ENCODE measurements around the gene PLXDC1.

PLXDC1 gene

DNA sequence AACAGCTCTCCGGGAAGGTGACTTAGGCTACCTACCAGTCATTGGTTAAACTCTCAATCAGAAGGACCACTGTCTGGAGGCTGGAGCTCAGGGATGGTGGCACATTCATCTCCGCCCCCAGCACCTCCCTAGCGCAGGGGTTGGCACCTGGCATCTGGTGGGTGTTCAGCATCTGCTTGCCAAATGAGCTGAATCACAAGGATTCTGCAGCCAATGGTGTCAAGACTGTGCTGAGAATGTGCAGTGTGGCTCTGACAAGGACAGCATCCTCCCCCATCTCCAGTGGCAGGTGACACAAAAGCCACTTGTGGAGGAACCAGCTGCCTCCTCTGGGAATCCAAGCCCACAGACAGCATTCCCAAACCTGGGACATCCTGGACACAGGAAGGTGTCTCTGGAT, 35.2 kb downstream of the PLXDC1 start:
- no peak overlapping the region for H3K9ac ChIP-seq (ENCODE audit: low read length in 5 of 5)
- peaks cover 2 to 17% (median 11%) of the 10 kb centered on the region in 5 donors for H3K4me1 ChIP-seq (ENCODE audit: control insufficient read depth in 5 of 5, insufficient read depth in 5 of 5, low read length in 5 of 5)
- no peak overlapping the region for H3K27ac ChIP-seq (ENCODE audit: low read depth, low read length)
- no peaks in the 10 kb centered on the region for H3K36me3 ChIP-seq (ENCODE audit: control insufficient read depth in 5 of 5, insufficient read depth in 5 of 5, low read length in 5 of 5)
- H3K9me3 ChIP-seq (ENCODE audit: control insufficient read depth in 5 of 5, low read length in 5 of 5) = peaks cover 0 to 3% (median 0%) of the 10 kb centered on the region in 5 donors
- no peak overlapping the region for H3K4me3 ChIP-seq (ENCODE audit: low read depth in 1 of 5, low read length in 5 of 5)
- H3K27me3 ChIP-seq (ENCODE audit: control insufficient read depth in 5 of 5, insufficient read depth in 4 of 5, low read length in 5 of 5) = peaks cover 0 to 4% (median 0%) of the 10 kb centered on the region in 5 donors

DNA sequence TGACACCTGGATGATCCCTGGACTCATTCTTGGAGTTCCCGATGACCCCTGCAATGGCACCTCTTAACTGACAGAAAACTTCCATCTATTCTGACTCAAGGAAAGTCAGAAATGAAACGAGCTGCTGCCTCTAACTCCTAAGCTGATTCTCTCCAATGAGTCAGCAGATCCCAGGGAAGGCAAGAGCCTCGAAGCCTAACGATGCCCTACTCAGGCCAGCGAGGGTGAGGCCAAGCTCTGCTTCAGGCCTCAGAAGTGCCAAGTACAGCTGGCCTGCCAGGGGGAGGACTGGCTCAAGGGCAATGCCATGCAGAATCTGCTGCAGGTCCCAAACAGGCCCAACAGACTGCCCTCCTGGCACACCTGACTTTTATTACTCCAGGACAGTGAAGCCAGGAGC, 36.3 kb downstream of the PLXDC1 start:
- Histone ChIP-seq H3K9ac (ENCODE audit: low read length in 5 of 5) (no peak overlapping the region), H3K9me3 (ENCODE audit: control insufficient read depth in 5 of 5, low read length in 5 of 5) (peaks cover 0 to 3% (median 0%) of the 10 kb centered on the region in 5 donors), H3K27ac (ENCODE audit: low read depth, low read length) (no peak overlapping the region), H3K36me3 (ENCODE audit: control insufficient read depth in 5 of 5, insufficient read depth in 5 of 5, low read length in 5 of 5) (no peaks in the 10 kb centered on the region), H3K4me3 (ENCODE audit: low read depth in 1 of 5, low read length in 5 of 5) (no peak overlapping the region), H3K4me1 (ENCODE audit: control insufficient read depth in 5 of 5, insufficient read depth in 5 of 5, low read length in 5 of 5) (peaks cover 2 to 17% (median 11%) of the 10 kb centered on the region in 5 donors), H3K27me3 (ENCODE audit: control insufficient read depth in 5 of 5, insufficient read depth in 4 of 5, low read length in 5 of 5) (peaks cover 0 to 7% (median 4%) of the 10 kb centered on the region in 5 donors)

DNA sequence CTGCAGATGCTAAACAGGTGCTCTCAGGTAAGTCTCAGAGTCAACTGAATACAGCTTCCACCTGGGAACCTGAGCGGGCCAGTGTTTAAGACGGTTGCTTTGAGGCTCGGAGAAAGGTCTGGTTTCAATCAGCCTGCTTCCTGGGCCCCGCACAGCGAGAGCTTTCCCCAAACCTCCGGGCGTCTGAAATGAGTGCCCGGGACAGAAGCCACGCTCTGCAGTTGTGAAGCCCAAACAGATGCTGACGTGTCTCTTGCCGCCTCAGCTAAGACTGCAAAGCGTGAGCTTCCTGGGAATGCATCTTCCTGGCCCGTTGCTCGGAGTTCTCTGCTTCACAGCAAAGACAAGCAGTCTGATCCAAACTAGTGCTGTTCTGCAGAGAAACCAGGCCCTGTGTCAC, 36.7 kb downstream of the PLXDC1 start:
- peaks cover 0 to 3% (median 0%) of the 10 kb centered on the region in 5 donors for H3K9me3 ChIP-seq (ENCODE audit: control insufficient read depth in 5 of 5, low read length in 5 of 5)
- no peak overlapping the region for H3K9ac ChIP-seq (ENCODE audit: low read length in 5 of 5)
- H3K36me3 ChIP-seq (ENCODE audit: control insufficient read depth in 5 of 5, insufficient read depth in 5 of 5, low read length in 5 of 5) = no peaks in the 10 kb centered on the region
- H3K4me1 ChIP-seq (ENCODE audit: control insufficient read depth in 5 of 5, insufficient read depth in 5 of 5, low read length in 5 of 5) = peaks cover 2 to 17% (median 11%) of the 10 kb centered on the region in 5 donors
- H3K4me3 ChIP-seq (ENCODE audit: low read depth in 1 of 5, low read length in 5 of 5) = no peak overlapping the region
- peaks cover 0 to 7% (median 4%) of the 10 kb centered on the region in 5 donors for H3K27me3 ChIP-seq (ENCODE audit: control insufficient read depth in 5 of 5, insufficient read depth in 4 of 5, low read length in 5 of 5)
- H3K27ac ChIP-seq (ENCODE audit: low read depth, low read length) = no peak overlapping the region

DNA sequence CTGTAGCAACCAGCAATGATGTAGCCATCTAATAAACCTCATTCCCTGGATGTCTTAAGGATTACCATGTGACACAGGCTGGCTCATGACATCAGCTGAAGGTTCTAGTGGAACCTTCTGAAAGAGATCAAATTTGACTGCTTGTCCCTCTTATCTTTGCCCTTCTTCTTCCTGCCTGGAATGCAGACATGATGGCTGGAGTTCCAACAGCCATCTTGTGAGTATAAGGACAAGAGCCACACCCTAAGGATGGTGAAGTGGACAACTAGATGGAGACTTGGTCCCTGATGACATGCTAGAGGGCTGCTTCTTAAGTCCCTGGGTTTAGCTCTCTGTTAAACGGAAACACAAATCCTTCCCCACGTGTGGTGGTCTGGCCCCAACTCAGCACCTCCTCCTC, 37.6 kb downstream of the PLXDC1 start:
- Histone ChIP-seq H3K27ac (ENCODE audit: low read depth, low read length) (no peak overlapping the region), H3K9me3 (ENCODE audit: control insufficient read depth in 5 of 5, low read length in 5 of 5) (peaks cover 0 to 3% (median 0%) of the 10 kb centered on the region in 5 donors), H3K36me3 (ENCODE audit: control insufficient read depth in 5 of 5, insufficient read depth in 5 of 5, low read length in 5 of 5) (no peaks in the 10 kb centered on the region), H3K4me1 (ENCODE audit: control insufficient read depth in 5 of 5, insufficient read depth in 5 of 5, low read length in 5 of 5) (peaks cover 2 to 11% (median 10%) of the 10 kb centered on the region in 5 donors), H3K9ac (ENCODE audit: low read length in 5 of 5) (no peak overlapping the region), H3K27me3 (ENCODE audit: control insufficient read depth in 5 of 5, insufficient read depth in 4 of 5, low read length in 5 of 5) (peaks cover 0 to 7% (median 4%) of the 10 kb centered on the region in 5 donors), H3K4me3 (ENCODE audit: low read depth in 1 of 5, low read length in 5 of 5) (no peak overlapping the region)

DNA sequence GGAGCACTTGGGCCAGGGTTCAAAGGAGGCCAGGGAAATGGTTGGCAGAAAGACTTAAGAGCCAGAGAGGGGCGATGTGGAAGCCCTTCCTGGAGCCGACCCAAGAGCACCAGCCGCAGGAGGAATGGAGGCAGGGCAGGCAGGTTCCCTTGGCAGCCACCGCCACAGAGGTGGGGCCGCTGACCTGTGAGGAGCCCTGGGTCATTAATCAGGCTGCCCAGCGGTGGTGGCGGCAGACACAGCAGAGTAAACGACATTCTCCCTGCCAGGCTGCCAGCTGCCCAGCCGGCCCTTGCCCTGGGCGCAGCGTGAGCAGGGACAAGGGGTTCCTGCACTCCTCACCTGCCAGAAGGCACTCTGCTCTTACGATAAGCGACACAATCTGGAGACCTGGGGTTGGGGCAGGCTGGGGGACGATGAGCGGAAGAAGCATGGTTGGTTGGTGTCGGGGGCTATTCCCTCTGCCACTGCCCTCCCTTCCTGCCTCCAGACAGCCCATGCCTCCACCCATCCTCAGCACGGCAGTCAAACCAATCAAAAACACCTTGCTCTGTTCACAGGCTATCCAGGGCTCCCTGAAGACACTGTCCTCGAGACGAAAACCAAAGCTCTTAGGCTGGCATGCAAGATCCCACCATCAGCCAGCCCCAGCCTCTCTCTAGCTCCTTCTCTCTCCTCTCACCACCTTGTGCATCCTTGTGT, 40.9 kb downstream of the PLXDC1 start:
- no peak overlapping the region for H3K9ac ChIP-seq (ENCODE audit: low read length in 5 of 5)
- no peak overlapping the region for H3K4me3 ChIP-seq (ENCODE audit: low read depth in 1 of 5, low read length in 5 of 5)
- H3K27me3 ChIP-seq (ENCODE audit: control insufficient read depth in 5 of 5, insufficient read depth in 4 of 5, low read length in 5 of 5) = peaks cover 0 to 11% (median 0%) of the 10 kb centered on the region in 5 donors
- H3K9me3 ChIP-seq (ENCODE audit: control insufficient read depth in 5 of 5, low read length in 5 of 5) = peaks cover 0 to 3% (median 0%) of the 10 kb centered on the region in 5 donors
- H3K27ac ChIP-seq (ENCODE audit: low read depth, low read length) = no peak overlapping the region
- H3K36me3 ChIP-seq (ENCODE audit: control insufficient read depth in 5 of 5, insufficient read depth in 5 of 5, low read length in 5 of 5) = no peaks in the 10 kb centered on the region
- H3K4me1 ChIP-seq (ENCODE audit: control insufficient read depth in 5 of 5, insufficient read depth in 5 of 5, low read length in 5 of 5) = peaks cover 2 to 10% (median 9%) of the 10 kb centered on the region in 5 donors

DNA sequence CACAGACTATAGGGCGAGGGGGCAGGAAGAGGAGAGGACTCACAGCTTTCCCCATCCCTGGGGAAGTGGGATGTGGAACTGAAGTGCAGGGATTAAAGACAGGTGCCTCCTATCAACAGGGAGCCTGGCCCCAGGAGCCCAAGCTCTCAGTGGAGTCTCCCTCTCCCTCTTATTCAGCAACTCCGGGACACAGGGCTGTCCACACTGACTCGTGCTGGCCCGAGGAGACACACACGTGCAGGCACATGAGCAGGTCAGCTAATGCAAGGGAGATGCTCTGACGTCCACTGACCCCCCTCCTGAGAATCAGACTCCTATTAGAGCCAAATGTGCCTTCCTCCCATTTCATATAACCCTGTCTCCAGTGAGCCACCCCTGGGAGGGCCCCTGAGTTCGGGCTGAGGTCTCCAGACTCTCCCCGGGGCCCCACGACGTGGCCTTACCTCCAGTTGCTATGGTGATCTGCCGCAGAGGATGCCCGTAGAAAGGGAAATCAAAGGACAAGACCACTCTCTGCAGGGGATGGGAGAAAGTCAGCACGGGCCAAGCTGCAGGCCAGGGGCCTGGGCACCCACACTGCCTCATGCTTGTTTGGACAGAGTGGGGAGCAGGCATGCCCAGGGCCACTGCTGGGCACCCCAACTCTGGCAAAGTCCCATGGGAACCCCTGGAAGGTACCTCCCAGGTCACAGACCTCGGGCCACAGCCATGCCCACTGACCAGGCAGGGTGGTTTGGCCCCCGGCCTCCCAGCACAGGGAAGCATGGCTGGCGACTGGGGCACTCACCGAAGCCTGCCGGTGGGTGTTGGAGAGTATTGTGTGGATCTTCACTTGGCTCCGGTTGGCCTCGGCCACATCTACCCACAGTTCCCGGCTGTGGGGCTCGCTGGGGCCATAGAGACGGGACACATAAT, 42.7 kb downstream of the PLXDC1 start:
- Histone ChIP-seq H3K9me3 (ENCODE audit: control insufficient read depth in 5 of 5, low read length in 5 of 5) (peaks cover 0 to under 1% (median 0%) of the 10 kb centered on the region in 5 donors), H3K4me3 (ENCODE audit: low read depth in 1 of 5, low read length in 5 of 5) (no peak overlapping the region), H3K4me1 (ENCODE audit: control insufficient read depth in 5 of 5, insufficient read depth in 5 of 5, low read length in 5 of 5) (no peaks in the 10 kb centered on the region), H3K27ac (ENCODE audit: low read depth, low read length) (no peak overlapping the region), H3K27me3 (ENCODE audit: control insufficient read depth in 5 of 5, insufficient read depth in 4 of 5, low read length in 5 of 5) (peaks cover 0 to 8% (median 0%) of the 10 kb centered on the region in 5 donors), H3K9ac (ENCODE audit: low read length in 5 of 5) (no peak overlapping the region), H3K36me3 (ENCODE audit: control insufficient read depth in 5 of 5, insufficient read depth in 5 of 5, low read length in 5 of 5) (no peaks in the 10 kb centered on the region)

DNA sequence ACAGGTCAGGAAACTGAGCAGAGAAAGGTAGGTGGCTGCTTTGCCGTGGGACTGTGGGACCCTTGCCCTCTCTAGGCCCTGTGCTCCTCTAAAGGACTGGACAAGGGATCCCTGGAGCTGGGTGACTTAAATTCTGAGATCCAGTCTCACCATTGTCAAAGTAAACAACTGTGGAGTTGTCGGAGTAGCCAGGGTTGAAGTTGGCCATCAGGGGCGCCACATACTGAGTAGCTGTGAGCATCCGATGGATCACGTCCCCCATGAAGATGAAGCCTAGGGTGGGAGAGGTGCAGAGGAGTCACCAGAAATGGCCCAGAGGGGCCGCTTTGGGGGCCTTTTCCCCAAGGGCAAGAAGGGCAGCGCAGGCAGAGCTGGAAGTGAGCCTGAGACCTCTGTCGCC, 43.5 kb downstream of the PLXDC1 start:
- Histone ChIP-seq H3K27me3 (ENCODE audit: control insufficient read depth in 5 of 5, insufficient read depth in 4 of 5, low read length in 5 of 5) (peaks cover 0 to 8% (median 0%) of the 10 kb centered on the region in 5 donors), H3K9ac (ENCODE audit: low read length in 5 of 5) (no peak overlapping the region), H3K4me3 (ENCODE audit: low read depth in 1 of 5, low read length in 5 of 5) (no peak overlapping the region), H3K9me3 (ENCODE audit: control insufficient read depth in 5 of 5, low read length in 5 of 5) (no peaks in the 10 kb centered on the region), H3K4me1 (ENCODE audit: control insufficient read depth in 5 of 5, insufficient read depth in 5 of 5, low read length in 5 of 5) (no peaks in the 10 kb centered on the region), H3K36me3 (ENCODE audit: control insufficient read depth in 5 of 5, insufficient read depth in 5 of 5, low read length in 5 of 5) (no peaks in the 10 kb centered on the region), H3K27ac (ENCODE audit: low read depth, low read length) (no peak overlapping the region)

DNA sequence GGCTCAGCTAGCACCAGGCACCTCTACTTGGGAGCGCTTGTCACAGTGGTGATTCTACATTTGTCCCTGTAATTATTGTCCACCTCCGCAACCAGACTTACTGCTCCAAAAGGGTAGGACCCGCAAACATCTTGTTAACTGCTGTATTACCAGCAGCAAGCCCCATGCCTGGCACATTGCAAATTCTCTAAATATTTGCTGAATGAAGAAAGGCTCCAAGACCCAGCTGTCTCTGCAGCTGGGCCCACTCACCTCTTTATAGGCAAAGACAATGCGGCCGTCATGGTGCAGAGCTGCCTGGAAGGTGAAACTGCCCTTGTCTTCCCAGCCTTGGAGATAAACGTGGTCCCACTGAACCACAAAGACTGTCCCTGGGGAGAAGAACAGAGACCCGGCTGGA, 44.3 kb downstream of the PLXDC1 start:
- Histone ChIP-seq H3K4me3 (ENCODE audit: low read depth in 1 of 5, low read length in 5 of 5) (no peak overlapping the region), H3K9me3 (ENCODE audit: control insufficient read depth in 5 of 5, low read length in 5 of 5) (no peaks in the 10 kb centered on the region), H3K27ac (ENCODE audit: low read depth, low read length) (no peak overlapping the region), H3K27me3 (ENCODE audit: control insufficient read depth in 5 of 5, insufficient read depth in 4 of 5, low read length in 5 of 5) (peaks cover 0 to 8% (median 0%) of the 10 kb centered on the region in 5 donors), H3K9ac (ENCODE audit: low read length in 5 of 5) (no peak overlapping the region), H3K4me1 (ENCODE audit: control insufficient read depth in 5 of 5, insufficient read depth in 5 of 5, low read length in 5 of 5) (no peaks in the 10 kb centered on the region), H3K36me3 (ENCODE audit: control insufficient read depth in 5 of 5, insufficient read depth in 5 of 5, low read length in 5 of 5) (no peaks in the 10 kb centered on the region)

DNA sequence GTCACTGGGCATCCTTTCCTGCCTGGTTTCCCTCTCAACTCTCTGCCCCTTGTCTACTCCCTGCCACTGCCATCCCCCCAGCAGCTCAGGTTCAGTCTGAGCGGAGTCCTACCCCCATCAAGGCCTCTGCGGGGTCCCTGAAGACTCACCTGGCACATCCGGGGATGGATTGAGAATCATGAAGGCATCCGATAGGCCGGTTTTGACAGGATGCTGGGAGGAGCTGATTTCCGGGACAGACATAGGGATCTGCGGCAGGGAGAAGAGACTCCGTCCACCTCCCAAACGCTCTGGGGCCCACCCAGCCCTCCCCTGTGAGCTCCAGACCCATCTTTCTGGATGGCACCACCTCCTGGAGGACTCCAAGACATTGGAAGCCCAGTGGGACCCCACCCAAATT, 45.7 kb downstream of the PLXDC1 start:
- Histone ChIP-seq H3K9me3 (ENCODE audit: control insufficient read depth in 5 of 5, low read length in 5 of 5) (no peaks in the 10 kb centered on the region), H3K4me3 (ENCODE audit: low read depth in 1 of 5, low read length in 5 of 5) (no peak overlapping the region), H3K27ac (ENCODE audit: low read depth, low read length) (no peak overlapping the region), H3K36me3 (ENCODE audit: control insufficient read depth in 5 of 5, insufficient read depth in 5 of 5, low read length in 5 of 5) (no peaks in the 10 kb centered on the region), H3K4me1 (ENCODE audit: control insufficient read depth in 5 of 5, insufficient read depth in 5 of 5, low read length in 5 of 5) (no peaks in the 10 kb centered on the region), H3K27me3 (ENCODE audit: control insufficient read depth in 5 of 5, insufficient read depth in 4 of 5, low read length in 5 of 5) (peaks cover 0 to 6% (median 0%) of the 10 kb centered on the region in 5 donors), H3K9ac (ENCODE audit: low read length in 5 of 5) (no peak overlapping the region)

DNA sequence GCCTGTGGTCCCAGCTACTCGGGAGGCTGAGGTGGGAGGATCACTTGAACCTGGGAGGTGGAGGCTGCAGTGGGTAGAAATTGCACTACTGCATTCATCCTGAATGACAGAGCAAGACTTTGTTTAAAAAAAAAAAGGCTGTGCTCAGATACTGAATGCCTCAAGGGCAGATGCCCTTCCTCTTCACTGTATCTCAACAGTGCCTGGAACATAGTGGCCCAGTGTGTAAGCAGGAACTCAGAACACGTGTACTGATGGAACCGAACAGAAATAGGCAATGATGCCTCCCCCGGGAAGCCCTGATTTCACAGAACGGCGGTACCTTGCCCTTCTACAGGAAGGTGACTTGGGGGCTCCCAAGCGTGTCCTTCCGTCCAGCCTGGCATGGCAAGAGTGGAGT, 46.8 kb downstream of the PLXDC1 start:
- Histone ChIP-seq H3K4me3 (ENCODE audit: low read depth in 1 of 5, low read length in 5 of 5) (no peak overlapping the region), H3K9me3 (ENCODE audit: control insufficient read depth in 5 of 5, low read length in 5 of 5) (no peaks in the 10 kb centered on the region), H3K27ac (ENCODE audit: low read depth, low read length) (no peak overlapping the region), H3K9ac (ENCODE audit: low read length in 5 of 5) (no peak overlapping the region), H3K4me1 (ENCODE audit: control insufficient read depth in 5 of 5, insufficient read depth in 5 of 5, low read length in 5 of 5) (peaks cover 0 to 7% (median 6%) of the 10 kb centered on the region in 5 donors), H3K36me3 (ENCODE audit: control insufficient read depth in 5 of 5, insufficient read depth in 5 of 5, low read length in 5 of 5) (no peaks in the 10 kb centered on the region), H3K27me3 (ENCODE audit: control insufficient read depth in 5 of 5, insufficient read depth in 4 of 5, low read length in 5 of 5) (peaks cover 0 to 4% (median 0%) of the 10 kb centered on the region in 5 donors)

Data from subcutaneous abdominal adipose tissue (tissue), 5 donors.